Cortex of kidney (tissue), 1 donor: ENCODE results near the gene TRABD2B.

Source experiments
- DNase-seq: peaks from one replicate; lab custom pipeline; 2025; lab: John Stamatoyannopoulos, UW

The TRABD2B gene

GRCh38 chr1:47774986-47775834, 222.0 kb downstream of the TRABD2B start:
- DNase-seq, result no peak

DNA sequence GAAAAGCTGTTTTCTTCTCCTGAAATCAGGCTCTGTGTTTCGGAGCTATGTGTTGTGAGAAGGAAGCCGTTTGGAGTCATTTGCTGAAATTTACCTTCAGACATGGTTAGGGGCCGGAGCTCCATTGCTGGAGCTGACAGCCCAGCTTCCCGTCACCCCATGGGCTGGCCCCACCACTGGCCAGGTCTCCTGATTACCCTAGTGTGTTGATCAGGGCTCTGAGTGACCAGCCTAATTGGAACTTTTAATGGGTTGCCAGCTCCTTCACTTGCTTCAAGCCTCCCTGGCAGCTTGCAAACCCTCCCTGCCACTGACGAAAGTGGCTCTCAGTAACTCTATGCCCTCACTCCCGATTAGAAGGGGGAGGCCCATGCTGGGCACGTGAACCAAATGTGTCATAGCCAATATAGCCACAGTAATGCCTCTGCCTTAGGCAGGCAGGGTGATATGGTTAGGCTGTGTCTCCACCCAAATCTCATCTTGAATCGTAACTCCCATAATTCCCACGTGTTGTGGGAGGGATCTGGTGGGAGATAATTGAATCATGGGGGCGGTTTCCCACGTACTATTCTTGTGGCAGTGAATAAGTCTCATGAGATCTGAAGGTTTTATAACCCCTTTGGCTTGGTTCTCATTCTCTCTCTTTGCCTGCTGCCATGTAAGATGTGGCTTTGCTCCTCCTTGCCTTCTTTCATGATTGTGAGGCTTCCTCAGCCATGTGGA, 224.1 kb downstream of the TRABD2B start:
- DNase-seq, result no peak

DNA sequence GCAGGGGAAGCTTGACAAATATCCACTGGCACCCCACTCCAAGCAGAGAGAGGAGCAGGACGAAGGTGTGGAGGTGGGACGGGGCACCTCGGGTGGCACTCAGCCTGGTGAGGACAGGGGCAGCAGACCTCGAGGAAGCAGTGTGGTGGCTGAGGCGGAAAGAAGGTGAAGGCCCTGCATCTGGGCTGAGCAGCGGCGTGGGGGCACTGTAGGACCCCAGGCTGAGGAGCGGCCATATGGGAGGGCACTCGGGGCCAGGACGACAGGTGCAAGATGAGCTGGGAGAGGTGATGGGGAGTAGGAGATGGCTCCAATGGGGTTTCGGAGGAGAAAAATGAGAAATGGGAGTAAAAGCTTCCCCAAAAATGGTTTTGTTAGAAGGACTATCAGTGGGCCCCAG, 224.9 kb downstream of the TRABD2B start:
- DNase-seq, result no peak

DNA sequence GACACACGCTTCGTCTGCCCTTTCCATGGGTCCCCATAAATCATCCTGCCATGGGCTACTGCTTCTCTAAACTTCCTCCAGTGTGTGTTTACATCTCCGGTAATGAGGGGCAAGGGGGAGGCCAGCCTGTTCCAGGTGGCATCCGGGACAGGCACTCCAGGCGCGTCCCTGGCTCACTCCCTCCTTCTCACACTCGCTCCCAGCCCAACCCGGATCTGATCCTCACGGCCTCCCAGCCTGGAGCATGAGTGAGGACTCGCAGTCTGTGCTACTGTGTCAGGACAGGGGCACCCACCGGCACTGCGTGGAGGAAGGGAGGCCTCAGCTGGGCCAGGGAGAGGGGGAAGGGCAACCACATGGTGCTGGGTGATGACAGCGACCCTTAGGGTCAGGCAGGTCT, 225.4 kb downstream of the TRABD2B start:
- no peak for DNase-seq

- DNase-seq, result no peak
Observed at GRCh38 chr1:47769983-47770382, 227.2 kb downstream of the TRABD2B start.

GRCh38 chr1:47769295-47769694, 227.9 kb downstream of the TRABD2B start:
- no peak for DNase-seq

- no peak for DNase-seq
Observed at GRCh38 chr1:47767741-47768100, 229.5 kb downstream of the TRABD2B start.

- DNase-seq, result no peak
Observed at GRCh38 chr1:47766832-47767740, 230.1 kb downstream of the TRABD2B start.

DNA sequence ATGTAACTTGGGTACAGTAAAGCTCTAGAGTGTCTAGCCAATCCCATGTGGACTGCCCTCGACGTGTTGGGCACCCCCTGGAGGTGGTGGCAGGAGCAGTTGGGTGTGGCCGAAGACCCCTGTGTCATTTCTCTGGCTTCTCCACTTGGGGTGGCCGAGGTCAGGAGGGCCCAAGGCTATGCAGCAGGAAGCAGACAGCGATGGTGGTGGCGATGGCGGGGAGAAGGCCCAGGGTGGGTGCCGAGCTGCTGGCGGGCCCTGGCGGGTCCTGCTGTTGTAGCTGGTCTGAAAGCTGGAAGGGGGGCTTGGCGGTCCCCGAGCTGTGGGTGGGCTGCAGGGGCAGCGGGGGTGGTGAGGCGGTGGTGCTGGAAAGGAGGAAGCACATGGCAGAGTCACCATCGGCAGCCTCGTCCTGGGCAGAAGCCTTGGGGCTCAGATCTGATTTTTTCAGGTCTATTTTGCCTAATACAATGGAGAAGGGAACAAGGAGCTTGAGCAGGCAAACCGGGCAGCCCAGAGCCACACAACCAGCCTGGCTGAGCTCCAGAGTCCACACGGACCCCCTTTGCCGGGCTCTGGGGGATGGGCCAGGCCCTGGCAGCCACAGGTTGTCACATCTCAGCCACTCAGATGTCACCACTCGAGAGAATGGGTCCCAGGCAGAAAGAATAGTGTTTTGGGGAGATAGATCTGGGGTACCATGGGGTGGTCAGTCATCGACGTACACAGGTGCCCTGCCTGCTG, 231.3 kb downstream of the TRABD2B start:
- DNase-seq, result no peak

- no peak for DNase-seq
Observed at GRCh38 chr1:47765236-47765635, 231.9 kb downstream of the TRABD2B start.

DNA sequence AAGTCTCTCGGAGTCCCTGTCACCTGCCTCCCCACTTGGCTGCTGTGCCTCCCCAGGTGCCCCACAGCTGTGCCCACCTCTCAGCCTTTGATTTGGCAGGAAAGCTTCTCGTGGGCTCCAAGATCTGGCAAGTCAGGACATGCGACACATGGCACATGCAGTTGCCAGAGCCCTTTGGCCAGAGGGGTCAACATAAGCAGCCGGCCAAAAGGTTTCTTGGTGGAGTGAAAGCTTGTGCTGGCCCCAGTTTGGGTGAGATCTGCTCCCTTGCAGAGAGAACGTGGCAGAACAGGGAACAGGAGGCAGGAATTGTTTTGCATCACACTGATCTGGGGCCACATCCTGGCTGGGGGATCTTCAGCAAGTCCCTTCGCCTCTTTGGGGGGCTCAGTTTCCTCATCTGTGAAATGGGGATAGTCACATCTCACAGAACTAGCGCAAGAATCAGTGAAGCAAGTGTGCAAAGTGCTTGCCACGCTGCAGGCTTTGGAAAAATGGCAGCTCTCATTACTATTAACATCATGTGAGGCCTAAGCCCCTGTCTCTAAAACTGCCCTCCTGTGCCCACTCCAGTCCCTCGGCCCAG, 232.6 kb downstream of the TRABD2B start:
- no peak for DNase-seq

GRCh38 chr1:47763591-47764171, 233.5 kb downstream of the TRABD2B start:
- DNase-seq, result no peak

GRCh38 chr1:47761974-47762373, 235.2 kb downstream of the TRABD2B start:
- no peak for DNase-seq

- no peak for DNase-seq
Observed at GRCh38 chr1:47761201-47761930, 235.8 kb downstream of the TRABD2B start.

GRCh38 chr1:47759936-47760629, 237.1 kb downstream of the TRABD2B start:
- DNase-seq, result no peak

DNA sequence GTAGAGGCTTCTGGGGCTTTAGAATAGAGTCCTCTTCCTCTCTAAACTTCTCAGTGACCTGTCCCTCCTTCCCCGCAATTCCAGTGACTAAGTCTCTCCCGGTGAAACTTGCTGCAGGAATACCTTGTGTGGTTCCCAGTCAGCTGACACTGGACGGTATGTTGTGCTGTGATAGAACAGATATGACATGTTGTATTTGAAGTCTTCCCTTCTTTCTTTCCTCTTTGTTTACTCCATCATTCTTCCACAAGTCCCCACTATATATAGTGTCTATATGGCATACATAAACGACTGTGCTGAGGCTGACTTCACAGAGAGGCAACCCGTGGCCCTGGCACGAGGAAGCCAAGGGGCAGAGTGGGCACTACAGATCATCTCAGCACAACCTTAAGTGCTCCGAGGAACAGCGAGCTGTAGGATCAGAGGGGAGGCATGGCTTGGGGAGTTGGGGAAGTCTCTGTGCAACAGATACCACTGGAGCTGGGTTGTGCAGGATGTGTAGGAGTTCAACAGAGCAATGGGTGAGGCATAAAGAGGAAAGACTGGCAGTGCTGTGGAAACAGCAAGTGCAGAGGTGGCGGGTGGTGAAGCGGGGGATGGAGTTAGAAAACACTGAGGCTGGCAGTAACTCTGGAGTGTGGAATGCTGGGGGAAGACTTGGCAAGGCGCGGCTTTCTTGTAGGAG, 237.8 kb downstream of the TRABD2B start:
- DNase-seq, result no peak

GRCh38 chr1:47758341-47759250, 238.6 kb downstream of the TRABD2B start:
- DNase-seq, result no peak
